DMS153 treated with DMSO at 0.1 percent for 48 hours (cell line): ENCODE measurements around the gene CCND1.

Experiments
- DNase-seq: peaks from one replicate; lab custom pipeline; 2025; ENCODE audit not compliant: unreplicated experiment; lab: John Stamatoyannopoulos, UW

Gene CCND1

GRCh38 chr11:69664103-69664775 is 23.3 kb downstream of the CCND1 start:
- DNase-seq: no peak

GRCh38 chr11:69664901-69665300 is 23.9 kb downstream of the CCND1 start:
- DNase-seq: no peak

GRCh38 chr11:69665669-69666068 is 24.7 kb downstream of the CCND1 start:
- no peak for DNase-seq

GRCh38 chr11:69666261-69666660 is 25.3 kb downstream of the CCND1 start:
- DNase-seq: no peak

- DNase-seq: no peak
Measured at GRCh38 chr11:69666752-69667536, 26.0 kb downstream of the CCND1 start.

GRCh38 chr11:69667619-69668604 is 27.0 kb downstream of the CCND1 start:
- DNase-seq: no peak

- no peak for DNase-seq
Measured at GRCh38 chr11:69669486-69669885, 28.5 kb downstream of the CCND1 start.

- DNase-seq: peak; percentile 80
Measured at GRCh38 chr11:69670158-69670845, 29.3 kb downstream of the CCND1 start.

- no peak for DNase-seq
Measured at GRCh38 chr11:69671734-69672465, 30.9 kb downstream of the CCND1 start.

GRCh38 chr11:69674267-69674885 is 33.4 kb downstream of the CCND1 start:
- no peak for DNase-seq

GRCh38 chr11:69674886-69675714 is 34.1 kb downstream of the CCND1 start, which contains the start of gene LTO1:
Gene LTO1 (minus strand): TSS chr11:69675353. CDS start chr11:69675239, 114 bp downstream.
- DNase-seq: peak; percentile 75

- no peak for DNase-seq
Measured at GRCh38 chr11:69677749-69678148, 36.8 kb downstream of the CCND1 start.

GRCh38 chr11:69680688-69681087 is 39.7 kb downstream of the CCND1 start:
- no peak for DNase-seq

GRCh38 chr11:69682221-69682620 is 41.3 kb downstream of the CCND1 start:
- DNase-seq: no peak

- no peak for DNase-seq
Measured at GRCh38 chr11:69682681-69683326, 41.8 kb downstream of the CCND1 start.

GRCh38 chr11:69683764-69684333 is 42.9 kb downstream of the CCND1 start:
- DNase-seq: no peak

- no peak for DNase-seq
Measured at GRCh38 chr11:69684651-69685050, 43.7 kb downstream of the CCND1 start.

GRCh38 chr11:69685348-69685747 is 44.4 kb downstream of the CCND1 start:
- DNase-seq: no peak
